GM10266 (cell line): ENCODE data around the gene KCND2.
"Not testable (repeated sequence)": the region's sequence is repeated elsewhere in the genome, so short reads cannot be mapped to it uniquely, and the experiment has no call there.

Experiments
- DNase-seq: peaks from one replicate; pipeline ENCODE4 v3.0.0; 2012; ENCODE audit errors: extremely low spot score
- CTCF ChIP-seq: IDR thresholded peaks from 2 replicates; pipeline ENCODE4 v1.5.1; 2012; ENCODE audit warnings: mild to moderate bottlenecking, low read depth; ENCODE audit not compliant: control insufficient read depth, insufficient read depth; ENCODE audit errors: missing control alignments

KCND2 gene

DNA sequence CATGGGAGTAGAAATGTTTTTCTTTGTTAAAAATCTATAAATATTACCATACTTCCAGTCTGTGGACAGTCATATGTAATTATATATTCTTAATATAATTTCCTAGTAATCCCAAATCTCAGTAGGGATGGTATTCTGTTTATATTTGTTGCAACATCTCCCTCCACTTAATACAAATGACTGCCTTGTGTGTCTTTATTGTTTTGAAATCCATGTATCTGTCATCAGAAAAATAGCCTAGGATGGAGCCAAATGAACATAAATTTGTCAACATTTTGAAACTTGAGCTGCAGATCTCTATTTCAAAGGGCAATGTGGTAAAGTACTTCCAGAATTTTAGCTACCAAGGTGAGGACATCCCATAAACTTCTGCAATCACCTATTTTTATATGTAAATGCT is 294.2 kb downstream of the KCND2 start:
- DNase-seq = no peak
- TF ChIP-seq CTCF = no peak

GRCh38 chr7:120578657-120579056 is 305.7 kb downstream of the KCND2 start:
- not testable (repeated sequence) for DNase-seq

- DNase-seq = no peak
- TF ChIP-seq CTCF = no peak
These were observed 309.9 kb downstream of the KCND2 start for GRCh38 chr7:120582916-120583315.

- DNase-seq = no peak
These were observed 311.1 kb downstream of the KCND2 start for GRCh38 chr7:120583899-120584586.

DNA sequence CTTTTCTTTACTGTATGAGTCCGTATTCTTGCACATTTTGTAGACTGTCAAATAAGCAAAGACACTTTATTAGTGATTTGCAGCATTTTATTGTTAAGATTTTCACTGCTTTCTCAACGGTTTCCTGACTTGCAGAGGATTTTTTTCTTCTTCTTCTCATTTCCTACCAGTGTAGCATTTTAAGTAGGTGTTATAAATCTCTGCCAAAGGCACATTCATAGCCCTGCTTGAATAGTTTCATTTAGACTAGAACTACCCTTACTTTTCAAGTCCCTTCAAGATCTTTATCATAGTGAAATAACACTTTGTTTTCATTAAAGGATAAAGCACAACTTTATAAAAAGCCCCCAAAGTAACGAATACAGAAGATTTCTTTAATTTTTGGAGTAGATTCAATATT is 313.6 kb downstream of the KCND2 start:
- no peak for DNase-seq
- TF ChIP-seq CTCF = no peak

More at GRCh38 chr7:120583899-120584586, 311.1 kb downstream of the KCND2 start:
- no peak for TF ChIP-seq CTCF

GRCh38 chr7:120587243-120587642 is 314.3 kb downstream of the KCND2 start:
- no peak for DNase-seq
- TF ChIP-seq CTCF = no peak

- TF ChIP-seq CTCF = no peak
- DNase-seq = no peak
These were observed 315.4 kb downstream of the KCND2 start for GRCh38 chr7:120588416-120588815.

DNA sequence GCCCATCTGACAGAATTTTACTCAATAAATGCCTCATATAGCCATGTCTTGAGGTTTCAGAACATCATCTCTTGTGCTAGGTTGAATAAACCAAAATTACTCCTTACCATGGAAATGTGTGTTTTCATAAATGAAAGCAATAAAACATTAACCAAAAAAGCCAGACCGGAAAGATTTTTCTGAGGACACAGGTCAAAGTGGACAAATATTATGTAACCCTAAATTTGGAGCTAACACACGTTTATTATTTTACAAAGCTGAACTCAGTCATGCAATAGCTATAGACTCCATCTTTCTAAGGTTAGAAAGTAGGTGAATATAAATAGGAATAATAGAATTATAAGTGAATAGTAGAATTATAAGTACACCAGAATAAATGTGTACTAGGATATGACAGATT is 315.9 kb downstream of the KCND2 start:
- no peak for DNase-seq
- TF ChIP-seq CTCF = no peak
